ENCODE results near the gene CBX7.
"Not testable (repeated sequence)": the region's sequence is repeated elsewhere in the genome, so short reads cannot be mapped to it uniquely, and the experiment has no call there.

CBX7 gene

GRCh38 chr22:39166547-39166946 lies 14.1 kb upstream of the CBX7 start:
- no peaks in the 10 kb centered on the region for H3K27me3 ChIP-seq (ENCODE audit: insufficient read depth, low read length, poor library complexity)
- no peak overlapping the region for H2BK15ac ChIP-seq (replicated peaks; ENCODE audit: low read depth)
- no peak overlapping the region for H3K4me3 ChIP-seq (ENCODE audit: low read length)
- no peak overlapping the region for H2BK5ac ChIP-seq (ENCODE audit: low read length)
- H4K8ac ChIP-seq (ENCODE audit: low read depth, low read length): no peak overlapping the region
- no peak overlapping the region for H3K4ac ChIP-seq (ENCODE audit: low read depth, low read length)
- no peaks in the 10 kb centered on the region for H3K36me3 ChIP-seq (ENCODE audit: control insufficient read depth, insufficient read depth, low read length)
- no peak overlapping the region for H3K27ac ChIP-seq (ENCODE audit: low read depth, low read length)
- H3K23ac ChIP-seq (ENCODE audit: low read length): no peak overlapping the region
- H4K5ac ChIP-seq (ENCODE audit: low read length): no peak overlapping the region
- H3K79me1 ChIP-seq (ENCODE audit: low read length): no peaks in the 10 kb centered on the region
- no peak overlapping the region for H3K56ac ChIP-seq (ENCODE audit: low read length)
- H3K18ac ChIP-seq (ENCODE audit: low read length): no peak overlapping the region
- no peaks in the 10 kb centered on the region for H3K79me2 ChIP-seq (ENCODE audit: control insufficient read depth, insufficient read depth, low read length)
- no peak overlapping the region for H3K4me2 ChIP-seq (ENCODE audit: low read length)
- H2AK5ac ChIP-seq (ENCODE audit: low read length): no peak overlapping the region
- H3K4me1 ChIP-seq (ENCODE audit: control insufficient read depth, low read depth, low read length): no peaks in the 10 kb centered on the region
- no CpG with 5 or more reads among the region's 5 CpGs for WGBS (ENCODE audit: extremely low coverage, insufficient coverage, low lambda C conversion rate)
- no peak for DNase-seq
- H2BK120ac ChIP-seq (ENCODE audit: low read depth, low read length): no peak overlapping the region
- H3K9ac ChIP-seq (ENCODE audit: low read length): no peak overlapping the region

GRCh38 chr22:39156093-39156492 lies 3.6 kb upstream of the CBX7 start:
- H2AK5ac ChIP-seq (ENCODE audit: low read length); H3K56ac ChIP-seq (ENCODE audit: low read length); H2BK15ac ChIP-seq (replicated peaks; ENCODE audit: low read depth); H3K79me1 ChIP-seq (ENCODE audit: low read length); H3K27me3 ChIP-seq (ENCODE audit: insufficient read depth, low read length, poor library complexity); H3K4me3 ChIP-seq (ENCODE audit: low read length); H3K4ac ChIP-seq (ENCODE audit: low read depth, low read length); H4K8ac ChIP-seq (ENCODE audit: low read depth, low read length); H3K79me2 ChIP-seq (ENCODE audit: control insufficient read depth, insufficient read depth, low read length); H3K4me2 ChIP-seq (ENCODE audit: low read length); H3K18ac ChIP-seq (ENCODE audit: low read length); DNase-seq; H3K23ac ChIP-seq (ENCODE audit: low read length); H3K9ac ChIP-seq (ENCODE audit: low read length); H2BK120ac ChIP-seq (ENCODE audit: low read depth, low read length); H4K5ac ChIP-seq (ENCODE audit: low read length); H3K36me3 ChIP-seq (ENCODE audit: control insufficient read depth, insufficient read depth, low read length); H2BK5ac ChIP-seq (ENCODE audit: low read length); H3K27ac ChIP-seq (ENCODE audit: low read depth, low read length); H3K4me1 ChIP-seq (ENCODE audit: control insufficient read depth, low read depth, low read length): not testable (repeated sequence)
- WGBS (ENCODE audit: extremely low coverage, insufficient coverage, low lambda C conversion rate): no CpG with 5 or more reads among the region's 8 CpGs

- Histone ChIP-seq H3K4me3 (ENCODE audit: low read length) (no peak overlapping the region), H2BK15ac (replicated peaks; ENCODE audit: low read depth) (no peak overlapping the region), H3K27me3 (ENCODE audit: insufficient read depth, low read length, poor library complexity) (peaks cover 5% of the 10 kb centered on the region), H4K8ac (ENCODE audit: low read depth, low read length) (no peak overlapping the region), H3K27ac (ENCODE audit: low read depth, low read length) (no peak overlapping the region), H3K79me1 (ENCODE audit: low read length) (no peaks in the 10 kb centered on the region), H2BK5ac (ENCODE audit: low read length) (no peak overlapping the region), H3K56ac (ENCODE audit: low read length) (no peak overlapping the region), H3K4me2 (ENCODE audit: low read length) (no peak overlapping the region), H3K79me2 (ENCODE audit: control insufficient read depth, insufficient read depth, low read length) (no peaks in the 10 kb centered on the region), H3K9ac (ENCODE audit: low read length) (no peak overlapping the region), H3K4ac (ENCODE audit: low read depth, low read length) (no peak overlapping the region), H2BK120ac (ENCODE audit: low read depth, low read length) (no peak overlapping the region), H3K36me3 (ENCODE audit: control insufficient read depth, insufficient read depth, low read length) (no peaks in the 10 kb centered on the region), H3K23ac (ENCODE audit: low read length) (no peak overlapping the region), H3K4me1 (ENCODE audit: control insufficient read depth, low read depth, low read length) (no peaks in the 10 kb centered on the region), H3K18ac (ENCODE audit: low read length) (no peak overlapping the region), H2AK5ac (ENCODE audit: low read length) (no peak overlapping the region), H4K5ac (ENCODE audit: low read length) (no peak overlapping the region)
- DNase-seq: no peak
- no CpG with 5 or more reads among the region's 18 CpGs for WGBS (ENCODE audit: extremely low coverage, insufficient coverage, low lambda C conversion rate)
These were observed 2.9 kb upstream of the CBX7 start for GRCh38 chr22:39155421-39155820.

- Histone ChIP-seq H3K27ac (ENCODE audit: low read depth, low read length) (no peak overlapping the region), H3K4me3 (ENCODE audit: low read length) (peak overlapping the region; percentile 48), H4K5ac (ENCODE audit: low read length) (no peak overlapping the region), H3K79me2 (ENCODE audit: control insufficient read depth, insufficient read depth, low read length) (no peaks in the 10 kb centered on the region), H3K36me3 (ENCODE audit: control insufficient read depth, insufficient read depth, low read length) (no peaks in the 10 kb centered on the region), H3K4me1 (ENCODE audit: control insufficient read depth, low read depth, low read length) (no peaks in the 10 kb centered on the region), H2BK5ac (ENCODE audit: low read length) (no peak overlapping the region), H3K4me2 (ENCODE audit: low read length) (peak overlapping the region; percentile 69), H3K56ac (ENCODE audit: low read length) (peak overlapping the region; percentile 88), H3K79me1 (ENCODE audit: low read length) (no peaks in the 10 kb centered on the region), H3K23ac (ENCODE audit: low read length) (peak overlapping the region; percentile 19), H3K27me3 (ENCODE audit: insufficient read depth, low read length, poor library complexity) (peaks cover 5% of the 10 kb centered on the region), H4K8ac (ENCODE audit: low read depth, low read length) (no peak overlapping the region), H3K18ac (ENCODE audit: low read length) (peak overlapping the region; percentile 54), H2BK15ac (replicated peaks; ENCODE audit: low read depth) (no peak overlapping the region), H3K4ac (ENCODE audit: low read depth, low read length) (peak overlapping the region; percentile 25), H2AK5ac (ENCODE audit: low read length) (no peak overlapping the region), H3K9ac (ENCODE audit: low read length) (peak overlapping the region; percentile 74), H2BK120ac (ENCODE audit: low read depth, low read length) (no peak overlapping the region)
- no CpG with 5 or more reads among the region's 43 CpGs for WGBS (ENCODE audit: extremely low coverage, insufficient coverage, low lambda C conversion rate)
- DNase-seq: no peak
These were observed 789 bp upstream of the CBX7 start for GRCh38 chr22:39153220-39153717.

- H3K56ac ChIP-seq (ENCODE audit: low read length): peak overlapping the region; percentile 42
- peak overlapping the region; percentile 67 for H3K4me2 ChIP-seq (ENCODE audit: low read length)
- no peak overlapping the region for H3K27ac ChIP-seq (ENCODE audit: low read depth, low read length)
- no peak overlapping the region for H3K4ac ChIP-seq (ENCODE audit: low read depth, low read length)
- H3K36me3 ChIP-seq (ENCODE audit: control insufficient read depth, insufficient read depth, low read length): no peaks in the 10 kb centered on the region
- DNase-seq: no peak
- no peak overlapping the region for H4K8ac ChIP-seq (ENCODE audit: low read depth, low read length)
- H3K4me1 ChIP-seq (ENCODE audit: control insufficient read depth, low read depth, low read length): no peaks in the 10 kb centered on the region
- no peaks in the 10 kb centered on the region for H3K79me1 ChIP-seq (ENCODE audit: low read length)
- H2BK120ac ChIP-seq (ENCODE audit: low read depth, low read length): no peak overlapping the region
- no CpG with 5 or more reads among the region's 44 CpGs for WGBS (ENCODE audit: extremely low coverage, insufficient coverage, low lambda C conversion rate)
- H2AK5ac ChIP-seq (ENCODE audit: low read length): no peak overlapping the region
- no peak overlapping the region for H3K18ac ChIP-seq (ENCODE audit: low read length)
- H3K4me3 ChIP-seq (ENCODE audit: low read length): no peak overlapping the region
- peak overlapping the region; percentile 53 for H3K9ac ChIP-seq (ENCODE audit: low read length)
- no peak overlapping the region for H3K23ac ChIP-seq (ENCODE audit: low read length)
- peaks cover 5% of the 10 kb centered on the region for H3K27me3 ChIP-seq (ENCODE audit: insufficient read depth, low read length, poor library complexity)
- no peaks in the 10 kb centered on the region for H3K79me2 ChIP-seq (ENCODE audit: control insufficient read depth, insufficient read depth, low read length)
- no peak overlapping the region for H2BK15ac ChIP-seq (replicated peaks; ENCODE audit: low read depth)
- no peak overlapping the region for H4K5ac ChIP-seq (ENCODE audit: low read length)
- no peak overlapping the region for H2BK5ac ChIP-seq (ENCODE audit: low read length)
These were observed 413 bp downstream of the CBX7 start for GRCh38 chr22:39152024-39152510.

GRCh38 chr22:39151329-39151975 lies 1.0 kb downstream of the CBX7 start:
- Histone ChIP-seq H3K4me3 (ENCODE audit: low read length) (no peak overlapping the region), H3K79me2 (ENCODE audit: control insufficient read depth, insufficient read depth, low read length) (no peaks in the 10 kb centered on the region), H3K56ac (ENCODE audit: low read length) (no peak overlapping the region), H3K4me1 (ENCODE audit: control insufficient read depth, low read depth, low read length) (no peaks in the 10 kb centered on the region), H2BK15ac (replicated peaks; ENCODE audit: low read depth) (no peak overlapping the region), H2BK120ac (ENCODE audit: low read depth, low read length) (no peak overlapping the region), H3K79me1 (ENCODE audit: low read length) (no peaks in the 10 kb centered on the region), H3K27me3 (ENCODE audit: insufficient read depth, low read length, poor library complexity) (peaks cover 5% of the 10 kb centered on the region), H2AK5ac (ENCODE audit: low read length) (no peak overlapping the region), H3K9ac (ENCODE audit: low read length) (no peak overlapping the region), H3K36me3 (ENCODE audit: control insufficient read depth, insufficient read depth, low read length) (no peaks in the 10 kb centered on the region), H2BK5ac (ENCODE audit: low read length) (no peak overlapping the region), H4K5ac (ENCODE audit: low read length) (no peak overlapping the region), H4K8ac (ENCODE audit: low read depth, low read length) (no peak overlapping the region), H3K23ac (ENCODE audit: low read length) (no peak overlapping the region), H3K4me2 (ENCODE audit: low read length) (no peak overlapping the region), H3K27ac (ENCODE audit: low read depth, low read length) (no peak overlapping the region), H3K18ac (ENCODE audit: low read length) (no peak overlapping the region), H3K4ac (ENCODE audit: low read depth, low read length) (no peak overlapping the region)
- no CpG with 5 or more reads among the region's 16 CpGs for WGBS (ENCODE audit: extremely low coverage, insufficient coverage, low lambda C conversion rate)
- no peak for DNase-seq

All from mesendoderm (in vitro differentiated cells).